ENCODE measurements around the gene FAM107B.

DNA sequence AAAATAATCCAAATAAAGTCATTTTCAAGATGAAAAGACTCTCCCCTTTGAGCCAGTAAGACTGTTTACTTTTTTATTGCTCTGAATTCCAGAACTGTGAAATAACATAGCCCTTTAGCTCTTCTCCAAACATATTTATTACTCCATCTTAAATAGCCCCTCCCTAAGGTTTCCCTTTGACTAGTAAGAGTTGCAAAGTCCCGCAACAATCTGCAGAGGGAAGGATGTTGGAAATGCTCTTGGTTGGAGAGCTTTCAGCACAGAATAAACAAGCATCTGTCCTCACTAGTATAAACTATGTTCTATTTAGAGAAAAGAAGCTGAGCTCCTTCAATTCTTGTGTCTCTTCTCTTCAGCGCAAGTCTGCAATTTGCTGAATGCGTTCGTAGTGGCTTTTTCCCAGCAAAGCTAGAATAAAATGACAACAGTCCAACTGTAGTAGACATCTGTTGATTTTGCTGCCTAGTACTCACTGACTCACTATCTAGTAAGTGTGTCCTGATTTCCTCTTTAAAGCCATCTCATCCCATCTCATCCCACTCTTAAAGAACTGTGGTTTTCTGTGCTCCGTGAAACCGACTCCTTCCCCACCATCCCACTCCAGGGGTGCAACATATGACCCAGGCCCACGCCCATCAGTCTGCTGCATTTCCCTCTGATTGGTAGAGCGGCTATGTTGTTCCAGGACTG lies 104.0 kb downstream of the FAM107B start:
- TF ChIP-seq, protein P1, sequence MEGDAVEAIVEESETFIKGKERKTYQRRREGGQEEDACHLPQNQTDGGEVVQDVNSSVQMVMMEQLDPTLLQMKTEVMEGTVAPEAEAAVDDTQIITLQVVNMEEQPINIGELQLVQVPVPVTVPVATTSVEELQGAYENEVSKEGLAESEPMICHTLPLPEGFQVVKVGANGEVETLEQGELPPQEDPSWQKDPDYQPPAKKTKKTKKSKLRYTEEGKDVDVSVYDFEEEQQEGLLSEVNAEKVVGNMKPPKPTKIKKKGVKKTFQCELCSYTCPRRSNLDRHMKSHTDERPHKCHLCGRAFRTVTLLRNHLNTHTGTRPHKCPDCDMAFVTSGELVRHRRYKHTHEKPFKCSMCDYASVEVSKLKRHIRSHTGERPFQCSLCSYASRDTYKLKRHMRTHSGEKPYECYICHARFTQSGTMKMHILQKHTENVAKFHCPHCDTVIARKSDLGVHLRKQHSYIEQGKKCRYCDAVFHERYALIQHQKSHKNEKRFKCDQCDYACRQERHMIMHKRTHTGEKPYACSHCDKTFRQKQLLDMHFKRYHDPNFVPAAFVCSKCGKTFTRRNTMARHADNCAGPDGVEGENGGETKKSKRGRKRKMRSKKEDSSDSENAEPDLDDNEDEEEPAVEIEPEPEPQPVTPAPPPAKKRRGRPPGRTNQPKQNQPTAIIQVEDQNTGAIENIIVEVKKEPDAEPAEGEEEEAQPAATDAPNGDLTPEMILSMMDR (IDR thresholded peaks at IDR 0.05): no peak
- TF ChIP-seq EZH2 (IDR thresholded peaks at IDR 0.05) (no peak), EZH2phosphoT487 (IDR thresholded peaks at IDR 0.05) (no peak)

All from neural progenitor cell (in vitro differentiated cells).